Tibial nerve (tissue), 4 donors: ENCODE measurements around the gene GIPC3.

Source experiments
- CTCF ChIP-seq, 5 experiments: fragments of 200-600 bp in 3 of 5; fragments of 450-650 bp in 2 of 5; sonication (generic) in 3 of 5; IDR thresholded peaks; one replicate each; pipeline ENCODE4 v1.5.1; 2016 to 2019; ENCODE audit warnings: antibody characterized with exemption in 5 of 5, mild to moderate bottlenecking in 3 of 5, moderate library complexity in 2 of 5
- EP300 ChIP-seq, 2 donors: sonication (generic); formaldehyde crosslinking; IDR thresholded peaks; one replicate each; pipeline ENCODE4 v1.6.1; 2017; ENCODE audit warnings: antibody characterized with exemption in 2 of 2, mild to moderate bottlenecking in 1 of 2

- no peak for TF ChIP-seq CTCF (IDR thresholded peaks at IDR 0.05)
- no peak for TF ChIP-seq EP300 (IDR thresholded peaks at IDR 0.05)
These were observed 35.0 kb downstream of the GIPC3 start for GRCh38 chr19:3620145-3620816.
